ENCODE measurements around the gene SLC5A11. TPM values are rescaled to one million over a fixed set of nuclear protein-coding genes. Genes with fewer than 3 reads are reported as not detected.

SLC5A11 gene
- total RNA-seq, 1 donor from 2014 or later = not detected

- H3K4me1 Mint-ChIP-seq (ENCODE audit: low read depth, unreplicated experiment) = no peaks in the 10 kb centered on the region
- H3K9me3 Mint-ChIP-seq (ENCODE audit: unreplicated experiment) = no peaks in the 10 kb centered on the region
- H3K36me3 Mint-ChIP-seq (ENCODE audit: unreplicated experiment) = peaks cover 8% of the 10 kb centered on the region
- TF ChIP-seq, protein P1, sequence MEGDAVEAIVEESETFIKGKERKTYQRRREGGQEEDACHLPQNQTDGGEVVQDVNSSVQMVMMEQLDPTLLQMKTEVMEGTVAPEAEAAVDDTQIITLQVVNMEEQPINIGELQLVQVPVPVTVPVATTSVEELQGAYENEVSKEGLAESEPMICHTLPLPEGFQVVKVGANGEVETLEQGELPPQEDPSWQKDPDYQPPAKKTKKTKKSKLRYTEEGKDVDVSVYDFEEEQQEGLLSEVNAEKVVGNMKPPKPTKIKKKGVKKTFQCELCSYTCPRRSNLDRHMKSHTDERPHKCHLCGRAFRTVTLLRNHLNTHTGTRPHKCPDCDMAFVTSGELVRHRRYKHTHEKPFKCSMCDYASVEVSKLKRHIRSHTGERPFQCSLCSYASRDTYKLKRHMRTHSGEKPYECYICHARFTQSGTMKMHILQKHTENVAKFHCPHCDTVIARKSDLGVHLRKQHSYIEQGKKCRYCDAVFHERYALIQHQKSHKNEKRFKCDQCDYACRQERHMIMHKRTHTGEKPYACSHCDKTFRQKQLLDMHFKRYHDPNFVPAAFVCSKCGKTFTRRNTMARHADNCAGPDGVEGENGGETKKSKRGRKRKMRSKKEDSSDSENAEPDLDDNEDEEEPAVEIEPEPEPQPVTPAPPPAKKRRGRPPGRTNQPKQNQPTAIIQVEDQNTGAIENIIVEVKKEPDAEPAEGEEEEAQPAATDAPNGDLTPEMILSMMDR (IDR thresholded peaks at IDR 0.05; ENCODE audit: partially characterized antibody, unreplicated experiment) = no peak
- no peak for DNase-seq
- H3K27me3 Mint-ChIP-seq (ENCODE audit: unreplicated experiment) = peaks cover 2% of the 10 kb centered on the region
- no peak overlapping the region for H3K27ac Mint-ChIP-seq (ENCODE audit: unreplicated experiment)
- H3K4me3 Mint-ChIP-seq (ENCODE audit: unreplicated experiment) = no peak overlapping the region
Measured at GRCh38 chr16:24943471-24943870, 97.7 kb downstream of the SLC5A11 start.

GRCh38 chr16:24944206-24944605 is 98.4 kb downstream of the SLC5A11 start:
- no peak for DNase-seq
- no peak overlapping the region for H3K27ac Mint-ChIP-seq (ENCODE audit: unreplicated experiment)
- TF ChIP-seq, protein P1 (IDR thresholded peaks at IDR 0.05; ENCODE audit: partially characterized antibody, unreplicated experiment) = no peak
- peaks cover 4% of the 10 kb centered on the region for H3K27me3 Mint-ChIP-seq (ENCODE audit: unreplicated experiment)
- H3K4me1 Mint-ChIP-seq (ENCODE audit: low read depth, unreplicated experiment) = no peaks in the 10 kb centered on the region
- no peaks in the 10 kb centered on the region for H3K9me3 Mint-ChIP-seq (ENCODE audit: unreplicated experiment)
- H3K36me3 Mint-ChIP-seq (ENCODE audit: unreplicated experiment) = peaks cover 8% of the 10 kb centered on the region
- H3K4me3 Mint-ChIP-seq (ENCODE audit: unreplicated experiment) = no peak overlapping the region

GRCh38 chr16:24946155-24946554 is 100.4 kb downstream of the SLC5A11 start:
- peaks cover 8% of the 10 kb centered on the region for H3K36me3 Mint-ChIP-seq (ENCODE audit: unreplicated experiment)
- no peak overlapping the region for H3K4me3 Mint-ChIP-seq (ENCODE audit: unreplicated experiment)
- H3K27me3 Mint-ChIP-seq (ENCODE audit: unreplicated experiment) = peaks cover 6% of the 10 kb centered on the region
- no peaks in the 10 kb centered on the region for H3K9me3 Mint-ChIP-seq (ENCODE audit: unreplicated experiment)
- H3K27ac Mint-ChIP-seq (ENCODE audit: unreplicated experiment) = no peak overlapping the region
- DNase-seq = no peak
- TF ChIP-seq, protein P1 (IDR thresholded peaks at IDR 0.05; ENCODE audit: partially characterized antibody, unreplicated experiment) = no peak
- no peaks in the 10 kb centered on the region for H3K4me1 Mint-ChIP-seq (ENCODE audit: low read depth, unreplicated experiment)

GRCh38 chr16:24950275-24950674 is 104.5 kb downstream of the SLC5A11 start:
- TF ChIP-seq, protein P1 (IDR thresholded peaks at IDR 0.05; ENCODE audit: partially characterized antibody, unreplicated experiment) = no peak
- H3K27ac Mint-ChIP-seq (ENCODE audit: unreplicated experiment) = no peak overlapping the region
- no peaks in the 10 kb centered on the region for H3K4me1 Mint-ChIP-seq (ENCODE audit: low read depth, unreplicated experiment)
- H3K36me3 Mint-ChIP-seq (ENCODE audit: unreplicated experiment) = no peaks in the 10 kb centered on the region
- H3K4me3 Mint-ChIP-seq (ENCODE audit: unreplicated experiment) = no peak overlapping the region
- H3K9me3 Mint-ChIP-seq (ENCODE audit: unreplicated experiment) = no peaks in the 10 kb centered on the region
- DNase-seq = no peak
- H3K27me3 Mint-ChIP-seq (ENCODE audit: unreplicated experiment) = peaks cover 4% of the 10 kb centered on the region

- H3K27me3 Mint-ChIP-seq (ENCODE audit: unreplicated experiment) = peaks cover 6% of the 10 kb centered on the region
- H3K9me3 Mint-ChIP-seq (ENCODE audit: unreplicated experiment) = peaks cover 3% of the 10 kb centered on the region
- H3K4me3 Mint-ChIP-seq (ENCODE audit: unreplicated experiment) = no peak overlapping the region
- DNase-seq = no peak
- TF ChIP-seq, protein P1 (IDR thresholded peaks at IDR 0.05; ENCODE audit: partially characterized antibody, unreplicated experiment) = no peak
- no peak overlapping the region for H3K27ac Mint-ChIP-seq (ENCODE audit: unreplicated experiment)
- no peaks in the 10 kb centered on the region for H3K36me3 Mint-ChIP-seq (ENCODE audit: unreplicated experiment)
- H3K4me1 Mint-ChIP-seq (ENCODE audit: low read depth, unreplicated experiment) = no peaks in the 10 kb centered on the region
Measured at GRCh38 chr16:24953306-24953705, 107.5 kb downstream of the SLC5A11 start.

Measured in glutamatergic neuron (in vitro differentiated cells).